B cell (primary cell): ENCODE data around the gene SNAPC4. TPM values are rescaled to one million over a fixed set of nuclear protein-coding genes. Genes with fewer than 3 reads are reported as not detected.

Experiments
- ATAC-seq: fragments of 200-7000 bp; cut with Tn5 transposase; one replicate; pipeline ENCODE4 v1.10.0; 2021; ENCODE audit warnings: low read depth, mild to moderate bottlenecking, moderate number of reproducible peaks, moderate library complexity
- CTCF ChIA-PET: fragments of 350-600 bp; sonication (Branson Sonifier 250); formaldehyde crosslinking; loops from one replicate; lab custom pipeline; 2021; ENCODE audit warnings: antibody characterized with exemption, inconsistent platforms; lab: Charles Lee
- POLR2A ChIA-PET: fragments of 350-600 bp; sonication (Branson Sonifier 250); formaldehyde crosslinking; loops from one replicate; lab custom pipeline; 2021; ENCODE audit warnings: antibody characterized with exemption; lab: Charles Lee
- DNase-seq: peaks from one replicate; pipeline ENCODE4 v3.0.0; 2013
- H2AFZ ChIP-seq: 2 replicates; pipeline ENCODE4 v1.6.1; 2012; ENCODE audit warnings: mild to moderate bottlenecking, low read depth, low read length; ENCODE audit not compliant: insufficient read depth, poor library complexity, severe bottlenecking
- H3K27ac ChIP-seq, 2 donors: 1 replicate in 1 of 2; 2 replicates in 1 of 2; pipeline ENCODE4 v1.5.1; 2012 to 2013; ENCODE audit warnings: low read length in 2 of 2, mild to moderate bottlenecking in 2 of 2, moderate library complexity in 1 of 2
- H3K27me3 ChIP-seq, 4 experiments: fragments of 200-600 bp in 1 of 4; sonication (generic) in 1 of 4; replicated peaks in 1 of 4; 1 replicate in 2 of 4; 2 replicates in 2 of 4; pipeline versions ENCODE4 v1.6.1 to v1.7.0; 2013 to 2016; ENCODE audit warnings: low read length in 3 of 4, mild to moderate bottlenecking in 2 of 4, mixed read lengths in 1 of 4, moderate library complexity in 1 of 4; ENCODE audit not compliant: insufficient read depth in 4 of 4, control insufficient read depth in 3 of 4; ENCODE audit errors: control extremely low read depth in 1 of 4
- H3K36me3 ChIP-seq, 2 experiments: replicated peaks in 1 of 2; 1 replicate in 1 of 2; 2 replicates in 1 of 2; pipeline versions ENCODE4 v1.6.1 to v1.7.1; 2013; ENCODE audit warnings: low read length in 1 of 2; ENCODE audit not compliant: insufficient read depth in 2 of 2, control insufficient read depth in 1 of 2; ENCODE audit errors: control extremely low read depth in 1 of 2, extremely low read depth in 1 of 2
- H3K4me1 ChIP-seq, 2 donors: fragments of 200-600 bp in 1 of 2; sonication (generic) in 1 of 2; 1 replicate in 1 of 2; 2 replicates in 1 of 2; pipeline versions ENCODE4 v1.5.1 to v1.6.1; 2013 to 2017; ENCODE audit warnings: low read length in 2 of 2; ENCODE audit not compliant: control insufficient read depth in 2 of 2, insufficient read depth in 2 of 2
- H3K4me2 ChIP-seq: replicated peaks from 2 replicates; pipeline ENCODE3; 2012; ENCODE audit warnings: mild to moderate bottlenecking, low read depth, low read length; ENCODE audit not compliant: poor library complexity, severe bottlenecking
- H3K4me3 ChIP-seq, 5 experiments: fragments of 200-600 bp in 1 of 5; sonication (generic) in 1 of 5; 1 replicate in 3 of 5; 2 replicates in 2 of 5; pipeline versions ENCODE4 v1.5.1 to v1.7.0; 2011 to 2016; ENCODE audit warnings: low read length in 4 of 5, mild to moderate bottlenecking in 4 of 5, low read depth in 2 of 5, control low read depth in 1 of 5, moderate library complexity in 1 of 5; ENCODE audit not compliant: insufficient read depth in 1 of 5; ENCODE audit errors: control extremely low read depth in 1 of 5, extremely low read depth in 1 of 5
- H3K79me2 ChIP-seq: fragments of 200-600 bp; sonication (generic); one replicate; pipeline ENCODE4 v1.6.0; 2016; ENCODE audit warnings: low read length; ENCODE audit not compliant: control insufficient read depth, insufficient read depth
- H3K9ac ChIP-seq: fragments of 200-600 bp; sonication (generic); 2 replicates; pipeline ENCODE4 v1.6.1; 2017; ENCODE audit warnings: mild to moderate bottlenecking, low read length, moderate library complexity
- H3K9me3 ChIP-seq, 3 donors: one replicate each; pipeline versions ENCODE4 v1.6.1 to v1.7.1; 2013; ENCODE audit warnings: low read length in 2 of 3; ENCODE audit not compliant: control insufficient read depth in 2 of 3, insufficient read depth in 1 of 3; ENCODE audit errors: control extremely low read depth in 1 of 3
- H4K20me1 ChIP-seq: 2 replicates; pipeline ENCODE4 v1.6.0; 2012; ENCODE audit warnings: mild to moderate bottlenecking, low read length; ENCODE audit not compliant: insufficient read depth, control insufficient read depth, poor library complexity, severe bottlenecking
- H3K27ac Mint-ChIP-seq: one replicate; pipeline ENCODE4 v1.8.0; 2021; ENCODE audit warnings: mixed read lengths
- H3K27me3 Mint-ChIP-seq: one replicate; pipeline ENCODE4 v1.8.0; 2021; ENCODE audit warnings: mixed read lengths
- H3K4me1 Mint-ChIP-seq: one replicate; pipeline ENCODE4 v1.8.0; 2021; ENCODE audit warnings: mixed read lengths
- H3K4me3 Mint-ChIP-seq: one replicate; pipeline ENCODE4 v1.8.0; 2021; ENCODE audit warnings: mixed read lengths
- H3K9me3 Mint-ChIP-seq: one replicate; pipeline ENCODE4 v1.8.0; 2022; ENCODE audit warnings: mixed read lengths; ENCODE audit not compliant: insufficient read depth
- EZH2 ChIP-seq: IDR thresholded peaks from 2 replicates; pipeline ENCODE4 v1.6.1; 2012; ENCODE audit warnings: borderline replicate concordance, low read depth, mild to moderate bottlenecking, moderate library complexity, low read length; ENCODE audit not compliant: insufficient read depth, poor library complexity, severe bottlenecking
- WGBS: methylation state at CpG from one replicate; pipeline ENCODE4 v1.1.5; 2013; ENCODE audit warnings: missing lambda C conversion rate; ENCODE audit not compliant: insufficient coverage; 5-methylcytosine and 5-hydroxymethylcytosine counted together
- intact Hi-C: fragments of 100-400 bp; cut with micrococcal nuclease; formaldehyde crosslinking; loops from one replicate; pipeline ENCODE4 v1.10.0; 2022
- polyA plus RNA-seq: library from polyadenylated mRNA; depleted of rRNA; stranded (reverse); fragments of >200 nt; gene quantifications from 2 replicates; pipeline ENCODE4 v1.2.3, GENCODE V29; 2012
- total RNA-seq, 2 donors: library from RNA; stranded (reverse); fragments of 120-200 nt in 1 of 2; gene quantifications; 1 replicate in 1 of 2; 2 replicates in 1 of 2; pipeline versions ENCODE4 v1.2.3 to v1.2.4, GENCODE V29; 2013 to 2022
- TF ChIP-seq, protein P1 (sequence below): fragments of 200-600 bp; IDR thresholded peaks from one replicate; pipeline ENCODE4 v1.8.0; 2022; ENCODE audit warnings: antibody characterized with exemption, mild to moderate bottlenecking

The SNAPC4 gene
- total and polyA plus RNA-seq, 2 donors (not counting 1 experiment from before 2014, with no cell fraction given) = 13.1 to 15.6 TPM

DNA sequence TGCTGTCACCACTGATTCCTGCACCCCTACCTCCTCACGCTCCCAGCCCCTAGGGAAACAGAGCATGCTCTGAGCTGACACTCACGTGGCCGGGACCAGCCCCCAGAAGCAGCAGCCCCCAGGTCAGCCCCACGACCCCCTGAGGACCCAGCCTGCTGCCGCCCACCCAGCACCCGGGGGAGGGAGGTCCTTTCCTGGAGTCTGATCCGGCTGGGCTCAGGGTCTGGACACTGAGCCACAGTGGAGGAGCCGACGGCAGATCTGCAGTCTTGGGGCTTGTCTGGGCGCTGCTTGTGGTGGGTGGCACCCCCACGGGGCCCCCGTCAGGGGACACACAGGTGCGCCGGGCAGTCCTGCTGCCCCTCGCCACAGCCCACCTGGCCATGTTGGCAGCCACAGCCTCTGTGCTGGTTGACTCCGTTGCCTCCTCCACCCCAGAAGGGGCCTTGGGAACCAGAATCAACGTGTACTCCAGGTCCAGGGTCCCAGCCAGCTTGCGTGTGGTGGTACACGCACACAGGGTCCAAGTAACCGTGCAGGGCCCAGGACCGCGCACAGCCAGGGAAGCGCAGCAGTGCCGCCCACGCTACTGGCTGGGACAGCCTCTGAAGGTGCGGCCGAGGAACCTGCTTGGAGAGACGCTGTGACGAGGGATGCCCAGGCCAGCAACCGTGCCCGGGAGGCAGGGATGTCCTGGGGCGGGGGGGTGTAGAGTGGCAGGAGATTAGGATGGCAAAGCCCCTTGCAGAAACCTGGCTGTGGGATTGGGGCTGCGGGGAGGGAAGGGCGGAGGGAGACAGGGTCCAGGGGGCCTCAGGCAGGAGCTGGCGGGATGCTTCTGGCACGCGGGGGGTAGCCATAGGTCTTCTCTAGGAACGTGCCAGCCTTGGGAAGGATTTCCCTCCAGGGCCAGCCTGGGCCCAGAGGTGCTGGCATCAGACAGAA lies 39.9 kb downstream of the SNAPC4 start:
- H3K4me3 Mint-ChIP-seq = no peak overlapping the region
- intact Hi-C loops = loop anchor here (5.0 kb wide), 1 partner anchor 453 kb away; the partner anchor contains the start of gene CAMSAP1
- CTCF ChIA-PET = no interaction called here

More for the DNA sequence above, 39.9 kb downstream of the SNAPC4 start:
- Histone ChIP-seq H4K20me1 (peaks cover 19% of the 10 kb centered on the region), H3K27me3 (no peaks in the 10 kb centered on the region), H3K9ac (no peak overlapping the region), H3K4me1 (peaks cover 5 to 10% of the 10 kb centered on the region in 2 donors), H3K27ac (no peak overlapping the region), H3K9me3 (peaks cover 0 to 10% (median 0%) of the 10 kb centered on the region in 3 donors), H3K4me3 (no peak overlapping the region), H2AFZ (no peak overlapping the region), H3K36me3 (peaks cover 0 to 13% of the 10 kb centered on the region in 2 experiments), H3K79me2 (no peaks in the 10 kb centered on the region), H3K4me2 (no peak overlapping the region)
- Mint-ChIP-seq H3K4me1 (peaks cover 5% of the 10 kb centered on the region), H3K9me3 (no peaks in the 10 kb centered on the region), H3K27ac (no peak overlapping the region), H3K27me3 (no peaks in the 10 kb centered on the region)
- no peak for ATAC-seq
- no peak for DNase-seq
- WGBS = 88% methylated on average over 38 of the region's 38 CpGs
- POLR2A ChIA-PET = no interaction called here
- no peak for TF ChIP-seq EZH2
- TF ChIP-seq, protein P1, sequence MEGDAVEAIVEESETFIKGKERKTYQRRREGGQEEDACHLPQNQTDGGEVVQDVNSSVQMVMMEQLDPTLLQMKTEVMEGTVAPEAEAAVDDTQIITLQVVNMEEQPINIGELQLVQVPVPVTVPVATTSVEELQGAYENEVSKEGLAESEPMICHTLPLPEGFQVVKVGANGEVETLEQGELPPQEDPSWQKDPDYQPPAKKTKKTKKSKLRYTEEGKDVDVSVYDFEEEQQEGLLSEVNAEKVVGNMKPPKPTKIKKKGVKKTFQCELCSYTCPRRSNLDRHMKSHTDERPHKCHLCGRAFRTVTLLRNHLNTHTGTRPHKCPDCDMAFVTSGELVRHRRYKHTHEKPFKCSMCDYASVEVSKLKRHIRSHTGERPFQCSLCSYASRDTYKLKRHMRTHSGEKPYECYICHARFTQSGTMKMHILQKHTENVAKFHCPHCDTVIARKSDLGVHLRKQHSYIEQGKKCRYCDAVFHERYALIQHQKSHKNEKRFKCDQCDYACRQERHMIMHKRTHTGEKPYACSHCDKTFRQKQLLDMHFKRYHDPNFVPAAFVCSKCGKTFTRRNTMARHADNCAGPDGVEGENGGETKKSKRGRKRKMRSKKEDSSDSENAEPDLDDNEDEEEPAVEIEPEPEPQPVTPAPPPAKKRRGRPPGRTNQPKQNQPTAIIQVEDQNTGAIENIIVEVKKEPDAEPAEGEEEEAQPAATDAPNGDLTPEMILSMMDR = no peak
